Activated T-helper 17 cell treated with anti-CD3 and anti-CD28 coated beads, Interleukin-2, amount 50 U/mL, for 72 hours (primary cell): ENCODE measurements around the gene KLHL30. TPM values are rescaled to one million over a fixed set of nuclear protein-coding genes. Genes with fewer than 3 reads are reported as not detected.
A peak's percentile ranks its signal among the peaks of the same experiment; 100 is the strongest.
"Not testable (repeated sequence)": the region's sequence is repeated elsewhere in the genome, so short reads cannot be mapped to it uniquely, and the experiment has no call there.

Experiments used
- ATAC-seq: fragments of 150-1000 bp; cut with Tn5 transposase; replicated peaks from 2 replicates; pipeline ENCODE4 v1.10.0; 2021; ENCODE audit warnings: mild to moderate bottlenecking, moderate library complexity
- H3K27ac Mint-ChIP-seq: one replicate; pipeline ENCODE4 v1.8.0; 2022; ENCODE audit warnings: mixed read lengths
- H3K27me3 Mint-ChIP-seq: one replicate; pipeline ENCODE4 v1.8.0; 2022; ENCODE audit warnings: mixed read lengths
- H3K36me3 Mint-ChIP-seq: one replicate; pipeline ENCODE4 v1.8.0; 2022; ENCODE audit warnings: low read depth, mild to moderate bottlenecking, mixed read lengths
- H3K4me1 Mint-ChIP-seq: one replicate; pipeline ENCODE4 v1.8.0; 2022; ENCODE audit warnings: mixed read lengths
- H3K4me3 Mint-ChIP-seq: one replicate; pipeline ENCODE4 v1.8.0; 2022; ENCODE audit warnings: mild to moderate bottlenecking, mixed read lengths
- H3K9me3 Mint-ChIP-seq: one replicate; pipeline ENCODE4 v1.8.0; 2022; ENCODE audit warnings: mixed read lengths
- total RNA-seq, 2 donors: library from RNA; stranded (reverse); gene quantifications; one replicate each; pipeline ENCODE4 v1.2.3, GENCODE V29; 2022

KLHL30 gene
- total RNA-seq, 2 donors from 2014 or later, result not detected

DNA sequence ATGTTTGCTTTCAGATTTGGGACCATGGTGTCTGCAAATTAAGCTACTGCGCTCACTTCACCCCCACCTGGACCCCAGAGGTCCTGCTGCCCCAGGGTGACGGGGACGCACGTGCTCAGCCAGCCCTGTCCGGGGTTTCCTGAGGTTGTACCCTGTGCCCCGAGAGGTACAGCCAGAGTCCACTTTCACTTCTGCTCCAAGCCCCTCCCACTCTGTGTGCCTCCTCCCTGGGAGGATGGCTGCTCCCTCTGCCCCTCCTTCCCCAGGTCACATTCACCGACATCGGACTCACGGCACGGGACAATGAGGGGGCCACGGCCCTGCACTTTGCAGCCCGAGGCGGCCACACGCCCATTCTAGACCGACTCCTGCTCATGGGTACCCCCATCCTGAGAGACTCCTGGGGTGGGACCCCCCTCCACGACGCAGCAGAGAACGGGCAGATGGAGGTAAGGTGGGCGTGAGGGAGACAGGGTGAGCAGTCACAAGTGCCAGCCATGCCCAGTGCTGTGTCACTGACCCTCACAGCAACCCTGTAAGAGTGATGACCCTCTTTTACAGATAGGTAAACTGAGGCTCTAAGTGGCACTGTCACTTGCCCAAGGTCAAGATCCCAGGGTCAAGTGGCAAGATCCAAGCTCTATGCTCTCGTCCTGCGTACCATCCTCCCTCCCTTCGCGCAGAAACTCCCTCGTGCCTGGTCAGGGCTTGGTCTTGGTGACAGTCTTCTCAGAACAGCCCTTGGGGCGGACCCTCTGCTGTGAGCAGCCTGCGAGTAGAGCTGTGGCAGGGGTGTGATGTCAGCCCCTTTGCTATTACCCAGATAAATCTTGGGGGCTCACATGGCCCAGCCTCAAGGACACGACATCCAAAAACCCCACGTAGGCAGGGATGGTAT lies 30.7 kb upstream of the KLHL30 start:
- no peak overlapping the region for H3K4me3 Mint-ChIP-seq
- H3K27me3 Mint-ChIP-seq, result no peaks in the 10 kb centered on the region
- no peak for ATAC-seq
- H3K4me1 Mint-ChIP-seq, result no peaks in the 10 kb centered on the region
- no peak overlapping the region for H3K27ac Mint-ChIP-seq
- peaks cover 3% of the 10 kb centered on the region for H3K9me3 Mint-ChIP-seq
- no peaks in the 10 kb centered on the region for H3K36me3 Mint-ChIP-seq

DNA sequence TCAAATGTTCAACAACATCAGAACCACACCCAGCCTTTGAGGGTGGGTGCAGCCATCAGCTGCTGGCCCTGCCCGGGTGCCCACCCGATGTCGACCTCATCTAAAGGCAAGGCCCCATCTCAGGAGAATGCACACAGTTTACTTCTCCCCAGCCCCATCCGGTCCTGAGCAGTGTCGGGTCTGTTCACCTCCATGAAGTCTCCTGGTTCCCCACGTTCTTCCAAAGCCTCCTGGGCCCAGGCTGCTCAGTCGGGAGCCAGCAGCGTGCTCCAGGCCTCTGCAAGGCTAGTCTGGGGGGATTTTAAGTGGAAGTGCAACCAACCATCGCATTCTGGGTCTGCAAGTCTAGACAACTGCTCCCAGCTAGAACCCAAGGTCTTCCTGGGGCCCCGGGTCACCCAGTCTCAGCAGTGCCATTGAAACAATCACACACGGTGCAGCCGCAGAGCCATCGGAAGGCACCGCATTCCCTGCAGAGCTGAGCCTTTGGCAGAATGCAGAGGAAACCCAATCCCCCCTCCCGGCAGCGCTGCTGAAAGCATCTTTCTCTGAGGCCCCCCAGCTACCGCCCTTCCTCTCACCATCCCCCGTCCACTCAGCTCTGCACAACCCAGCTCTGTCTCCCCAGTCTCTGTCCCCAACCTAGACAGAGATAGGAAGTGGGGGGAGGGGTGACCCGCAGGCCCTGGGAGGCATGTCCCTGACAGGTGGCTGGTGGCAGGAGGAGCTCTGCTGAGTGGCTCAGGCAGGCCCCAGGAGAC lies 29.9 kb upstream of the KLHL30 start:
- Mint-ChIP-seq H3K9me3 (peaks cover 7% of the 10 kb centered on the region), H3K4me3 (no peak overlapping the region), H3K27me3 (no peaks in the 10 kb centered on the region), H3K27ac (no peak overlapping the region), H3K4me1 (no peaks in the 10 kb centered on the region), H3K36me3 (no peaks in the 10 kb centered on the region)
- peak; percentile 23 for ATAC-seq

- H3K27me3 Mint-ChIP-seq, result peaks cover 6% of the 10 kb centered on the region
Observed at GRCh38 chr2:238113611-238114010, 24.9 kb upstream of the KLHL30 start.

DNA sequence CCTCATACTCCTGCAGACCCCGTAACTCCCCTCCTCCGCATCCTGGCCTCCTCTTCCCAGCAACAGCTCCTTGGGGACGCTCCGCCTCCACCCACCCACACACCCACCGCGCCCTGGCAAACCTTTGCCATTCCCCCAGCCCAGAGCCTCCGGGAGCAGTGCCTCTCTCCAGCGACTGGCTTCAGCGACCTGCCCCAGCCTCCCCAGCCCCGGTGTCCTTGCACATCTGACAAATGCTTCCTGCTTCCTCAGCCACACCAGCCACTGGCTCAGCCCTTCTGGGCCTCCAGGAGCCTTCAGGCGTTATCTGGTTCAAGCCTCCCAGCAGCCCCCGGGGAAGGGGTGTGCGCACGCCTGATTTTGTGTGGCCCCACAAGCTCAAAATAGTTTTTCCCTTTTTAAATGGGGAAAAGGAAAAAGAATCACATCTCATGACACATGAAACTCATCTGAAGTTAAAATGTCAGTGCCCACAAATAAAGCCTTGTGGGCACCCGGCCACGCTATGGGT lies 24.1 kb upstream of the KLHL30 start:
- ATAC-seq, result no peak
- Mint-ChIP-seq H3K27me3 (peaks cover 6% of the 10 kb centered on the region), H3K4me3 (no peak overlapping the region), H3K36me3 (no peaks in the 10 kb centered on the region), H3K27ac (no peak overlapping the region), H3K9me3 (peaks cover 7% of the 10 kb centered on the region), H3K4me1 (no peaks in the 10 kb centered on the region)

More at GRCh38 chr2:238113611-238114010, 24.9 kb upstream of the KLHL30 start:
- Mint-ChIP-seq H3K4me1 (no peaks in the 10 kb centered on the region), H3K9me3 (peaks cover 7% of the 10 kb centered on the region), H3K27ac (no peak overlapping the region), H3K4me3 (no peak overlapping the region), H3K36me3 (no peaks in the 10 kb centered on the region)
- ATAC-seq, result no peak

DNA sequence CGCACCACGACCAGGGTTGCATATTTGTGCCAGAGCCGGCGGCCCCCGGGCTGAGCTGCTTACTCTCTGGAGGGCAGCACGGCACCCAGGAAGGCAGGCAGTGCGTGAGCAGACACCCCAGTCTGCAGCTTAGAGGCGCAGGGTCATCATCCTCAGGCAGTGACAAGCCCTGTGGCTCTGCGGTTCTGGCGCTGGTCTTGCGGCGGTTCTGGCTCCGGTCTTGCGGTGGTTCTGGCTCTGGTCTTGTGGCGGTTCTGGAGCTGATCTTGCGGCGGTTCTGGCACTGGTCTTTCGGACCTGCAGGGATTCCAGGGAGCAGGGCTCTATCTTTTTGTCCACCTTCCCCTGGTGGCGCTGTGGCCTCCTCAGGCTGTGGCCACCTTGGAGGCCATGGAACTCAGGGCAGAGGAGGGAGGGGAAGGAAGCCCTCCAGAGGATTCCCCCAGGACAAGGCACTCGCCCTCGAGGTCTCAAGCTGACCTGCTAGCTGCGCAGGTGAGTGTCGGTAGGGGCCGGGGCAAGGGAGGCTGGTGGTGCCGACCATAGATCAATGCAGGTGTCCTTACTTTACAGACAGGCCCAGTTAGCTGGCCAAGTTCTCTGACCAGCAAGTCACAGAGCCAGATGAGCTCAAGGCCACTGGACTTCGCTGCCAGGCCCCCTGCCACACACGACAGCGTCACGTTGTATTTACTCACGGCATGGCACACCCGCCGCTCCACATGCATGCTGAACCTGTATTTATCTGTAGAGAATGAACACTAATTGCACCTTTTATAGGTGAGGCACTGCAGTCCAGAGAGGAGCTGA lies 23.4 kb upstream of the KLHL30 start:
- Mint-ChIP-seq H3K36me3 (no peaks in the 10 kb centered on the region), H3K27ac (no peak overlapping the region), H3K9me3 (peaks cover 7% of the 10 kb centered on the region)

GRCh38 chr2:238115709-238116108 lies 22.8 kb upstream of the KLHL30 start:
- not testable (repeated sequence) for H3K27ac Mint-ChIP-seq, H3K4me1 Mint-ChIP-seq, ATAC-seq, H3K4me3 Mint-ChIP-seq, H3K36me3 Mint-ChIP-seq, H3K27me3 Mint-ChIP-seq, H3K9me3 Mint-ChIP-seq

More for the DNA sequence above, 23.4 kb upstream of the KLHL30 start:
- ATAC-seq, result no peak
- Mint-ChIP-seq H3K4me1 (no peaks in the 10 kb centered on the region), H3K4me3 (no peak overlapping the region), H3K27me3 (peaks cover 6% of the 10 kb centered on the region)

DNA sequence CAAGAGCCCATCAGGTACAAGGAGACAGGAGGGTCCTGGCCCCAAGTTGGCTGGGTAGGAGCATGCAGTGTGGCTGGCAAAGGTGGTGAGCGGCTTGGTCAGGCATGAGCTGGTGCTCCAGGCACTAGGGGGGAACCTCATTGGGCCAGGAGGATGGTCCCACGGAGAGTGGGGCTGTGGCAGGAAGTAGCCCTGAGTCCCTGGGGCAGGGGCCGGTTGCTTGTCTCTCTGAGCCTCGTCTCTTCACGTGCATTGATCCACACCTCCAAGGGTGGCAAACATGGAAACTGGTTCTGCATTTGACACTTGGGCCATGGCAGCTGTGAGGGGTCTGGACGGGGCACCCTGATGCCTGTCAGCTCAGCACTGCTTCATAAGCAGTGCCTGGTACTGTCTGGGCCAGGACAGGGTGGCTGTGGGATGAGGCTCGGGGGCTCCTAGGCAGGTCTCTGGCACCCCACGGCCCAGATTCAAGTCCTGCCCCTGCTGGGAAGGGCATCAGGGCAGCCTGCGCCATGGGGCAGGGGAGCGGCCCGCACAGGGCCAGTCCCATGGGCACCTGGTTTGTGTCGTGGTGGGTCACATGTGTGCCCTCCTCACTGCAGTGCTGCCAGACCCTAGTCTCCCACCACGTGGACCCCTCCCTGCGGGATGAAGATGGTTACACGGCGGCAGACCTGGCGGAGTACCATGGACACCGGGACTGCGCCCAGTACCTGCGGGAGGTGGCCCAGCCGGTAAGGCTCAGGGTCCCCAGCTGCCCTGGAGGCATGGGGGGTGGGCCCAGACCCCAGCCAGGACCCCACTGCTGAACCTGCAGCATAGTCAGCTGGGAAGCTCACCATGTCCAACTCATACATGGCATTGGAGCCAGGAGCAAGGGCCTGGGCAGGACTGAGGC lies 21.9 kb upstream of the KLHL30 start:
- no peak for ATAC-seq
- H3K4me3 Mint-ChIP-seq, result no peak overlapping the region
- H3K36me3 Mint-ChIP-seq, result no peaks in the 10 kb centered on the region
- peaks cover 7% of the 10 kb centered on the region for H3K9me3 Mint-ChIP-seq
- peaks cover 6% of the 10 kb centered on the region for H3K27me3 Mint-ChIP-seq
- no peaks in the 10 kb centered on the region for H3K4me1 Mint-ChIP-seq
- no peak overlapping the region for H3K27ac Mint-ChIP-seq

- Mint-ChIP-seq H3K9me3 (peaks cover 7% of the 10 kb centered on the region), H3K36me3 (no peaks in the 10 kb centered on the region), H3K27me3 (peaks cover 6% of the 10 kb centered on the region), H3K4me1 (no peaks in the 10 kb centered on the region), H3K4me3 (no peak overlapping the region), H3K27ac (peak overlapping the region; percentile 12)
- ATAC-seq, result no peak
Observed at GRCh38 chr2:238117199-238118154, 21.0 kb upstream of the KLHL30 start.

DNA sequence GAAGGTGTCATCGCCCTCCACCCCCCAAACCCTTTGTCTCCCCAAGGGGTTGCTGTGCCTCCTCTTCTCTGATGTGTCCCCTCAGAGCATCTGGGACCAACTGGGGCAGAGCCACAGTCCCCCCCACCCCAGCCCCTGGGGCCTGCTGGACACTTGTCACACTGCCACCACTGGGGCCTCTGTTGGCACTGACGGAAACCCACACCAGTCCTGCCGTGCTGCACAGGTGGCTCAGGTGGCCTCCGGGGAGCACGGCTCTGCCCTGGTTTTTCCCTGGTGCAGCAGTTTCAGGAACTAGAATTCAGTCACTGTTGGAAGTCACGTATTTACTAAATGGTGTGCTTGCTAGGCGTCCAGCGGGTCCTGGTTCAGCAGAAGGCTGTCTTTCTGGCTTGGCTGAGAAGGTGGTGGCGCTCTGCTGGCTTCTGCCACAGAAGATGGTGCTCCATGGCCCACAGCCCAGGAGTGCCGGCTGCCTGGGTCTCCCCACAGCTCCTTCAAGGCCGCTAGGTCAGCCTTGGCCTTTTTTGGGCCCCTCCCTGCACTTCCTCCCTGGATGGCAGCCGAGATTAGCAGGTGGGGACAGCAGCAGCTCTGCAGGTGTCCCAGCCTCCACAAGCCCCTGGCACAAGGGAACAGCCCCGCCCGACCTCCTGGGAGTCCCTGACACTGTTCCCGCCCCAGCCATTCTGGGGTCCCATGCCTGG lies 18.6 kb upstream of the KLHL30 start:
- Mint-ChIP-seq H3K27me3 (peaks cover 6% of the 10 kb centered on the region), H3K27ac (no peak overlapping the region), H3K36me3 (no peaks in the 10 kb centered on the region), H3K4me1 (no peaks in the 10 kb centered on the region), H3K9me3 (no peaks in the 10 kb centered on the region), H3K4me3 (no peak overlapping the region)
- peak; percentile 18 for ATAC-seq

GRCh38 chr2:238120463-238121298 lies 17.8 kb upstream of the KLHL30 start:
- no peaks in the 10 kb centered on the region for H3K36me3 Mint-ChIP-seq
- H3K27me3 Mint-ChIP-seq, result peaks cover 6% of the 10 kb centered on the region
- no peaks in the 10 kb centered on the region for H3K9me3 Mint-ChIP-seq
- no peak for ATAC-seq
- no peak overlapping the region for H3K4me3 Mint-ChIP-seq
- no peaks in the 10 kb centered on the region for H3K4me1 Mint-ChIP-seq
- H3K27ac Mint-ChIP-seq, result no peak overlapping the region

DNA sequence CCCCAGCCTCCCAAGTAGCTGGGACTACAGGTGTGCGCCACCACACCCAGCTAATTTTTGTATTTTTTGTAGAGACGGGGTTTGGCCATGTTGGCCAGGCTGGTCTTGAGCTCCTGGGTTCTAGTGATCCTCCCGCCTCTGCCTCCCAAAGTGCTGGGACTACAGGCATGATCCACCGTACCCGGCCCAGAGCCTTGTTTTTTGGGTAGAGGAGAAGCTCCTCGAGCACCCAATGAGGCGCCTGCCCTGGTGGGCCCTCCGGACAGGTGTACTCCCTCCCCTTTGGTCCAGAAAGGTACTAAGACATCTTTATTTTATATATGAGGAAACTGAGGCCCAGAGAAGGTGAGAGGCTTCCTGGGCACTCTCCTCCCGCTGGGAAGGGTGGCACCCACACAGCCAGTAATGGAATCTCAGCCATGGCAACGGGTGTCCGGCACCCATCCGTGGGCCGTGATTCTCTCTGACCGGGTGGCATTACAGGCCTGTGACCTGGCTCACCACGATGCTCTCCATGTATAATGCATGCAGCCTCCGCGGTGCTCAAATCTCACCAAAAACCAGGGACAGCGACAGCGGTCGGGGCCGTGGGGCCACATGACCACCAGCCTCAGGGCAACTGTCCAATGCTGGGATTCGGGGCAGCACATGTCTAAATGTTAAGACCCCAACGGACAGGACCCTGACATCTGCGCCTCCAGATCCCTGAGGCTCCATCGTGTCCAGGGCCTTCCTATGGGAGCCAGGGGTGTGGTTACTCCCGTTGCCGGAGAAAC lies 16.8 kb upstream of the KLHL30 start:
- Mint-ChIP-seq H3K27me3 (peaks cover 6% of the 10 kb centered on the region), H3K4me1 (no peaks in the 10 kb centered on the region), H3K4me3 (no peak overlapping the region), H3K9me3 (no peaks in the 10 kb centered on the region), H3K27ac (no peak overlapping the region), H3K36me3 (no peaks in the 10 kb centered on the region)
- no peak for ATAC-seq
